GM12878 (cell line): Measurements from ENCODE around the gene MAPKAP1. TPM values are rescaled to one million over a fixed set of nuclear protein-coding genes. Genes with fewer than 3 reads are reported as not detected.

Experiments
- ATAC-seq: fragments of 200-7000 bp; cut with Tn5 transposase; 3 replicates; pipeline ENCODE4 v1.9.1; 2020; ENCODE audit warnings: mild to moderate bottlenecking, moderate library complexity
- BruUV-seq: library from RNA; stranded (reverse); fragments of 400-500 nt; replicated peaks from 2 replicates; lab custom pipeline; 2021; lab: Mats Ljungman, UMichigan
- CTCF ChIA-PET: fragments of 300-600 bp; sonication (Branson Sonifier 250); formaldehyde crosslinking; extraction: SDS; loops from one replicate; lab custom pipeline; 2021; ENCODE audit warnings: inconsistent platforms; lab: Yijun Ruan, JAX
- POLR2A ChIA-PET: fragments of 350-600 bp; formaldehyde crosslinking; extraction: SDS; loops from one replicate; lab custom pipeline; 2021; ENCODE audit warnings: inconsistent platforms; lab: Charles Lee
- RAD21 ChIA-PET: fragments of 300-600 bp; sonication (Branson Sonifier 250); formaldehyde crosslinking; loops from one replicate; lab custom pipeline; 2023; ENCODE audit warnings: antibody characterized with exemption; ENCODE audit not compliant: unreplicated experiment; lab: Charles Lee
- SMC1A ChIA-PET: fragments of 300-600 bp; sonication (Branson Sonifier 250); formaldehyde crosslinking; loops from one replicate; lab custom pipeline; 2023; ENCODE audit not compliant: unreplicated experiment, uncharacterized antibody; lab: Charles Lee
- DNase-seq: peaks from one replicate; pipeline ENCODE4 v3.0.0-alpha.2; 2011; ENCODE audit warnings: low read depth, low spot score
- FAIRE-seq: peaks from 3 replicates; lab custom pipeline; 2011; peaks lifted over from hg19 to GRCh38; lab: Jason Lieb, UNC
- H2AFZ ChIP-seq: 2 replicates; pipeline ENCODE4 v1.6.0; 2011; ENCODE audit warnings: low read depth, low read length, control low read depth; ENCODE audit not compliant: control insufficient read depth
- H3K27ac ChIP-seq: 2 replicates; pipeline ENCODE4 v1.5.1; 2011; ENCODE audit warnings: control low read depth; ENCODE audit not compliant: control insufficient read depth, insufficient read depth
- H3K27me3 ChIP-seq, 2 experiments: replicated peaks in 1 of 2; 2 replicates each; pipeline versions ENCODE4 v1.6.0 to v1.6.1; 2011; ENCODE audit warnings: low read length in 1 of 2; ENCODE audit not compliant: control insufficient read depth in 2 of 2, insufficient read depth in 2 of 2
- H3K36me3 ChIP-seq, 2 experiments: 2 replicates each; pipeline ENCODE4 v1.5.1; 2011; ENCODE audit warnings: low read length in 1 of 2; ENCODE audit not compliant: control insufficient read depth in 2 of 2, insufficient read depth in 2 of 2
- H3K4me1 ChIP-seq: 2 replicates; pipeline ENCODE4 v1.6.1; 2011; ENCODE audit warnings: mild to moderate bottlenecking, low read length, moderate library complexity, mixed read lengths; ENCODE audit not compliant: control insufficient read depth, insufficient read depth
- H3K4me2 ChIP-seq: 2 replicates; pipeline ENCODE4 v1.6.0; 2011; ENCODE audit warnings: control low read depth; ENCODE audit not compliant: control insufficient read depth, insufficient read depth
- H3K4me3 ChIP-seq: fragments of 200-600 bp; sonication (generic); 2 replicates; pipeline ENCODE4 v1.5.1; 2016
- H3K79me2 ChIP-seq: 2 replicates; pipeline ENCODE4 v1.6.0; 2011; ENCODE audit warnings: low read length; ENCODE audit not compliant: control insufficient read depth, insufficient read depth
- H3K9ac ChIP-seq: 2 replicates; pipeline ENCODE4 v1.8.0; 2011; ENCODE audit warnings: low read length, control low read depth, mixed read lengths; ENCODE audit not compliant: control insufficient read depth, insufficient read depth
- H3K9me3 ChIP-seq: replicated peaks from 3 replicates; pipeline ENCODE4 v1.5.1; 2011; ENCODE audit warnings: mild to moderate bottlenecking, low read length; ENCODE audit not compliant: control insufficient read depth, insufficient read depth
- H4K20me1 ChIP-seq: 2 replicates; pipeline ENCODE4 v1.6.0; 2011; ENCODE audit not compliant: control insufficient read depth, insufficient read depth
- HDAC6 ChIP-seq: fragments of 200-600 bp; sonication (generic); IDR thresholded peaks from one replicate; pipeline ENCODE4 v1.8.0; 2017; ENCODE audit warnings: antibody characterized with exemption; ENCODE audit not compliant: unreplicated experiment
- MTA3 ChIP-seq: IDR thresholded peaks from 2 replicates; pipeline ENCODE4 v1.6.1; 2012; ENCODE audit warnings: low read length, inconsistent platforms, borderline replicate concordance
- POLR2A ChIP-seq: IDR thresholded peaks from 2 replicates; pipeline ENCODE4 v1.6.1; 2011; ENCODE audit warnings: low read depth, mild to moderate bottlenecking, low read length
- SIN3A ChIP-seq: IDR thresholded peaks from 2 replicates; pipeline ENCODE4 v1.6.1; 2012; ENCODE audit warnings: low read depth, low read length, improper control_type of control experiment
- ZBED1 ChIP-seq: IDR thresholded peaks from 2 replicates; pipeline ENCODE4 v1.6.1; 2016; ENCODE audit warnings: borderline replicate concordance
- WGBS: methylation state at CpG from one replicate; pipeline ENCODE4 v1.1.6; 2016; ENCODE audit warnings: low lambda C conversion rate; ENCODE audit not compliant: insufficient replicate concordance, insufficient coverage; ENCODE audit errors: missing lambda C conversion rate; 5-methylcytosine and 5-hydroxymethylcytosine counted together
- in situ Hi-C: fragments of 300-500 bp; cut with MboI; formaldehyde crosslinking; loops from 9 replicates; pipeline ENCODE4 v1.14.3; 2018; ENCODE audit warnings: mixed read lengths
- intact Hi-C: fragments of 100-400 bp; cut with micrococcal nuclease; formaldehyde crosslinking; loops from one replicate; pipeline ENCODE4 v1.14.2; 2022; ENCODE audit not compliant: unreplicated experiment
- polyA plus RNA-seq, 11 experiments: library from polyadenylated mRNA; depleted of rRNA in 4 of 11; unstranded in 6 of 11; stranded (reverse) in 5 of 11; fragments of >200 nt; fragmentation: Nextera tagmentation in 4 of 11; fragmentation: Illumina TruSeq in 1 of 11; extraction: Ambion mirVana in 4 of 11; extraction: Trizol in 1 of 11; gene quantifications; 1 replicate in 1 of 11; 2 replicates in 10 of 11; pipeline versions ENCODE4 v1.2.1 to v1.2.3, GENCODE V29; 2011 to 2016; ENCODE audit warnings: inconsistent platforms in 2 of 11, missing spikeins in 2 of 11, low read depth in 1 of 11
- total RNA-seq, 4 experiments: library from RNA; depleted of rRNA in 3 of 4; stranded (reverse); fragments of >200 nt in 3 of 4; fragmentation: Illumina TruSeq in 1 of 4; extraction: Trizol in 1 of 4; gene quantifications; 2 replicates each; pipeline versions ENCODE4 v1.2.1 to v1.2.3, GENCODE V29; 2013 to 2021
- TF ChIP-seq, protein P1 (sequence below): fragments of 450-650 bp; formaldehyde crosslinking; IDR thresholded peaks from 2 replicates; pipeline ENCODE4 v1.5.0; 2022; ENCODE audit warnings: mild to moderate bottlenecking, missing genetic modification characterization
- TF ChIP-seq, protein P2 (sequence below): fragments of 450-650 bp; IDR thresholded peaks from 2 replicates; pipeline ENCODE4 v1.6.1; 2017; ENCODE audit warnings: mild to moderate bottlenecking, moderate library complexity
- TF ChIP-seq, protein P3 (sequence below): fragments of 450-650 bp; IDR thresholded peaks from 2 replicates; pipeline ENCODE4 v1.6.1; 2018; ENCODE audit warnings: mild to moderate bottlenecking, low read depth, moderate library complexity; ENCODE audit not compliant: partially characterized antibody
- TF ChIP-seq, protein P4 (sequence below): fragments of 450-650 bp; conservative IDR thresholded peaks from 2 replicates; pipeline ENCODE4 v1.6.1; 2017; ENCODE audit warnings: mild to moderate bottlenecking, moderate library complexity

MAPKAP1 gene
- total and polyA plus RNA-seq, 10 of the 15 experiments (the other 5 are each of a cell fraction or from before 2014, with no cell fraction given): 5.1 to 188 (median 105) TPM

DNA sequence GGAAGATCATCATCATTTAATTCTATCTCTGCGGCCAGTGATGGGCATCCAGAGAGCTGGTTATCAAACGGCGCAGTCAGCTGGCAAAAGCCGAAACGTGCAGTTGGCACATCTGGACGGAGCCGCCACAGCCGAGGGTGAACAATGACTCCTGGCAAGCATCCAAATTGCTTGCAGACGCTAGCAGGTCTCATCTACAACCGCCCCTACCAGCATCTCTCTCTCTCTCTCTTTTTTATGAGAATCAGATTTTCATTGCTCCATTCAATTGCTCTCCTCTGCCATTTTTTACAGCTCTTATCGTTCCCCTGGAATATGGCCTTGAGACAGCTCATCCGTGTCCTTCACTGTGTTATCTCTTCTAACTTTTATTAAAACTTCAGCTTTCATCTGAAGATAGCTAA lies 165.2 kb downstream of the MAPKAP1 start:
- TSS peak; percentile 1 for BruUV-seq
- Histone ChIP-seq H3K4me1 (no peaks in the 10 kb centered on the region), H3K27me3 (no peaks in the 10 kb centered on the region), H4K20me1 (no peaks in the 10 kb centered on the region), H3K4me2 (no peak overlapping the region), H2AFZ (no peak overlapping the region), H3K36me3 (peaks cover 0 to 6% of the 10 kb centered on the region in 2 experiments), H3K27ac (no peak overlapping the region), H3K4me3 (no peak overlapping the region), H3K9me3 (no peaks in the 10 kb centered on the region), H3K79me2 (no peaks in the 10 kb centered on the region), H3K9ac (no peak overlapping the region)
- in situ Hi-C loops (no loop called here), intact Hi-C loops (no loop called here)
- POLR2A ChIA-PET: interaction anchor here (0.9 kb wide), 1 partner anchor 11 kb away, joined by 3 read pairs; no protein-coding TSS in a partner anchor
- WGBS: 98% methylated on average over 12 of the region's 12 CpGs
- RAD21 ChIA-PET: interaction anchor here (0.6 to 3.5 kb wide), 4 partner anchors 12 to 134 kb away, joined by 3 to 12 read pairs (median 4); no protein-coding TSS in a partner anchor
- SMC1A ChIA-PET: interaction anchor here (0.7 to 5.1 kb wide), 14 partner anchors 9 to 139 kb away, joined by 3 to 29 read pairs (median 4); no protein-coding TSS in a partner anchor
- DNase-seq (no peak), ATAC-seq (no peak), FAIRE-seq (no peak)
- CTCF ChIA-PET: interaction anchor here (0.6 to 7.2 kb wide), 7 partner anchors 10 to 617 kb away, joined by 3 to 45 read pairs (median 4); no protein-coding TSS in a partner anchor
- TF ChIP-seq SIN3A: no peak
- TF ChIP-seq, protein P1, sequence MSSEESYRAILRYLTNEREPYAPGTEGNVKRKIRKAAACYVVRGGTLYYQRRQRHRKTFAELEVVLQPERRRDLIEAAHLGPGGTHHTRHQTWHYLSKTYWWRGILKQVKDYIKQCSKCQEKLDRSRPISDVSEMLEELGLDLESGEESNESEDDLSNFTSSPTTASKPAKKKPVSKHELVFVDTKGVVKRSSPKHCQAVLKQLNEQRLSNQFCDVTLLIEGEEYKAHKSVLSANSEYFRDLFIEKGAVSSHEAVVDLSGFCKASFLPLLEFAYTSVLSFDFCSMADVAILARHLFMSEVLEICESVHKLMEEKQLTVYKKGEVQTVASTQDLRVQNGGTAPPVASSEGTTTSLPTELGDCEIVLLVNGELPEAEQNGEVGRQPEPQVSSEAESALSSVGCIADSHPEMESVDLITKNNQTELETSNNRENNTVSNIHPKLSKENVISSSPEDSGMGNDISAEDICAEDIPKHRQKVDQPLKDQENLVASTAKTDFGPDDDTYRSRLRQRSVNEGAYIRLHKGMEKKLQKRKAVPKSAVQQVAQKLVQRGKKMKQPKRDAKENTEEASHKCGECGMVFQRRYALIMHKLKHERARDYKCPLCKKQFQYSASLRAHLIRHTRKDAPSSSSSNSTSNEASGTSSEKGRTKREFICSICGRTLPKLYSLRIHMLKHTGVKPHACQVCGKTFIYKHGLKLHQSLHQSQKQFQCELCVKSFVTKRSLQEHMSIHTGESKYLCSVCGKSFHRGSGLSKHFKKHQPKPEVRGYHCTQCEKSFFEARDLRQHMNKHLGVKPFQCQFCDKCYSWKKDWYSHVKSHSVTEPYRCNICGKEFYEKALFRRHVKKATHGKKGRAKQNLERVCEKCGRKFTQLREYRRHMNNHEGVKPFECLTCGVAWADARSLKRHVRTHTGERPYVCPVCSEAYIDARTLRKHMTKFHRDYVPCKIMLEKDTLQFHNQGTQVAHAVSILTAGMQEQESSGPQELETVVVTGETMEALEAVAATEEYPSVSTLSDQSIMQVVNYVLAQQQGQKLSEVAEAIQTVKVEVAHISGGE (CRISPR knock-in tag): no peak
- TF ChIP-seq HDAC6: no peak
- no peak for TF ChIP-seq POLR2A
- no peak for TF ChIP-seq ZBED1
- TF ChIP-seq MTA3: no peak
- TF ChIP-seq, protein P2, sequence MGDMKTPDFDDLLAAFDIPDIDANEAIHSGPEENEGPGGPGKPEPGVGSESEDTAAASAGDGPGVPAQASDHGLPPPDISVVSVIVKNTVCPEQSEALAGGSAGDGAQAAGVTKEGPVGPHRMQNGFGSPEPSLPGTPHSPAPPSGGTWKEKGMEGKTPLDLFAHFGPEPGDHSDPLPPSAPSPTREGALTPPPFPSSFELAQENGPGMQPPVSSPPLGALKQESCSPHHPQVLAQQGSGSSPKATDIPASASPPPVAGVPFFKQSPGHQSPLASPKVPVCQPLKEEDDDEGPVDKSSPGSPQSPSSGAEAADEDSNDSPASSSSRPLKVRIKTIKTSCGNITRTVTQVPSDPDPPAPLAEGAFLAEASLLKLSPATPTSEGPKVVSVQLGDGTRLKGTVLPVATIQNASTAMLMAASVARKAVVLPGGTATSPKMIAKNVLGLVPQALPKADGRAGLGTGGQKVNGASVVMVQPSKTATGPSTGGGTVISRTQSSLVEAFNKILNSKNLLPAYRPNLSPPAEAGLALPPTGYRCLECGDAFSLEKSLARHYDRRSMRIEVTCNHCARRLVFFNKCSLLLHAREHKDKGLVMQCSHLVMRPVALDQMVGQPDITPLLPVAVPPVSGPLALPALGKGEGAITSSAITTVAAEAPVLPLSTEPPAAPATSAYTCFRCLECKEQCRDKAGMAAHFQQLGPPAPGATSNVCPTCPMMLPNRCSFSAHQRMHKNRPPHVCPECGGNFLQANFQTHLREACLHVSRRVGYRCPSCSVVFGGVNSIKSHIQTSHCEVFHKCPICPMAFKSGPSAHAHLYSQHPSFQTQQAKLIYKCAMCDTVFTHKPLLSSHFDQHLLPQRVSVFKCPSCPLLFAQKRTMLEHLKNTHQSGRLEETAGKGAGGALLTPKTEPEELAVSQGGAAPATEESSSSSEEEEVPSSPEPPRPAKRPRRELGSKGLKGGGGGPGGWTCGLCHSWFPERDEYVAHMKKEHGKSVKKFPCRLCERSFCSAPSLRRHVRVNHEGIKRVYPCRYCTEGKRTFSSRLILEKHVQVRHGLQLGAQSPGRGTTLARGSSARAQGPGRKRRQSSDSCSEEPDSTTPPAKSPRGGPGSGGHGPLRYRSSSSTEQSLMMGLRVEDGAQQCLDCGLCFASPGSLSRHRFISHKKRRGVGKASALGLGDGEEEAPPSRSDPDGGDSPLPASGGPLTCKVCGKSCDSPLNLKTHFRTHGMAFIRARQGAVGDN: no peak
- TF ChIP-seq, protein P3, sequence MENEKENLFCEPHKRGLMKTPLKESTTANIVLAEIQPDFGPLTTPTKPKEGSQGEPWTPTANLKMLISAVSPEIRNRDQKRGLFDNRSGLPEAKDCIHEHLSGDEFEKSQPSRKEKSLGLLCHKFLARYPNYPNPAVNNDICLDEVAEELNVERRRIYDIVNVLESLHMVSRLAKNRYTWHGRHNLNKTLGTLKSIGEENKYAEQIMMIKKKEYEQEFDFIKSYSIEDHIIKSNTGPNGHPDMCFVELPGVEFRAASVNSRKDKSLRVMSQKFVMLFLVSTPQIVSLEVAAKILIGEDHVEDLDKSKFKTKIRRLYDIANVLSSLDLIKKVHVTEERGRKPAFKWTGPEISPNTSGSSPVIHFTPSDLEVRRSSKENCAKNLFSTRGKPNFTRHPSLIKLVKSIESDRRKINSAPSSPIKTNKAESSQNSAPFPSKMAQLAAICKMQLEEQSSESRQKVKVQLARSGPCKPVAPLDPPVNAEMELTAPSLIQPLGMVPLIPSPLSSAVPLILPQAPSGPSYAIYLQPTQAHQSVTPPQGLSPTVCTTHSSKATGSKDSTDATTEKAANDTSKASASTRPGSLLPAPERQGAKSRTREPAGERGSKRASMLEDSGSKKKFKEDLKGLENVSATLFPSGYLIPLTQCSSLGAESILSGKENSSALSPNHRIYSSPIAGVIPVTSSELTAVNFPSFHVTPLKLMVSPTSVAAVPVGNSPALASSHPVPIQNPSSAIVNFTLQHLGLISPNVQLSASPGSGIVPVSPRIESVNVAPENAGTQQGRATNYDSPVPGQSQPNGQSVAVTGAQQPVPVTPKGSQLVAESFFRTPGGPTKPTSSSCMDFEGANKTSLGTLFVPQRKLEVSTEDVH: no peak
- TF ChIP-seq, protein P4, sequence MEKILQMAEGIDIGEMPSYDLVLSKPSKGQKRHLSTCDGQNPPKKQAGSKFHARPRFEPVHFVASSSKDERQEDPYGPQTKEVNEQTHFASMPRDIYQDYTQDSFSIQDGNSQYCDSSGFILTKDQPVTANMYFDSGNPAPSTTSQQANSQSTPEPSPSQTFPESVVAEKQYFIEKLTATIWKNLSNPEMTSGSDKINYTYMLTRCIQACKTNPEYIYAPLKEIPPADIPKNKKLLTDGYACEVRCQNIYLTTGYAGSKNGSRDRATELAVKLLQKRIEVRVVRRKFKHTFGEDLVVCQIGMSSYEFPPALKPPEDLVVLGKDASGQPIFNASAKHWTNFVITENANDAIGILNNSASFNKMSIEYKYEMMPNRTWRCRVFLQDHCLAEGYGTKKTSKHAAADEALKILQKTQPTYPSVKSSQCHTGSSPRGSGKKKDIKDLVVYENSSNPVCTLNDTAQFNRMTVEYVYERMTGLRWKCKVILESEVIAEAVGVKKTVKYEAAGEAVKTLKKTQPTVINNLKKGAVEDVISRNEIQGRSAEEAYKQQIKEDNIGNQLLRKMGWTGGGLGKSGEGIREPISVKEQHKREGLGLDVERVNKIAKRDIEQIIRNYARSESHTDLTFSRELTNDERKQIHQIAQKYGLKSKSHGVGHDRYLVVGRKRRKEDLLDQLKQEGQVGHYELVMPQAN: no peak
